Measurements from ENCODE around the gene TMEM132D.

The TMEM132D gene

GRCh38 chr12:129851296-129851695 is 52.5 kb downstream of the TMEM132D start:
- DNase-seq (ENCODE audit: low read depth), result no peak
- no peak overlapping the region for H3K4me3 ChIP-seq (ENCODE audit: low read depth, low read length)
- no peak for TF ChIP-seq MAX (IDR thresholded peaks at IDR 0.05; ENCODE audit: low read depth, low read length)
- no peak for TF ChIP-seq CTCF (IDR thresholded peaks at IDR 0.05; ENCODE audit: low read depth, low read length)
- no peak for TF ChIP-seq POLR2A (IDR thresholded peaks at IDR 0.05; ENCODE audit: extremely low read depth, insufficient read length)
- TF ChIP-seq MYC (IDR thresholded peaks at IDR 0.05; ENCODE audit: low read depth, low read length), result no peak

GRCh38 chr12:129848876-129849275 is 54.9 kb downstream of the TMEM132D start:
- no peak overlapping the region for H3K4me3 ChIP-seq (ENCODE audit: low read depth, low read length)
- no peak for TF ChIP-seq POLR2A (IDR thresholded peaks at IDR 0.05; ENCODE audit: extremely low read depth, insufficient read length)
- no peak for TF ChIP-seq MAX (IDR thresholded peaks at IDR 0.05; ENCODE audit: low read depth, low read length)
- no peak for TF ChIP-seq CTCF (IDR thresholded peaks at IDR 0.05; ENCODE audit: low read depth, low read length)
- TF ChIP-seq MYC (IDR thresholded peaks at IDR 0.05; ENCODE audit: low read depth, low read length), result no peak
- DNase-seq (ENCODE audit: low read depth), result no peak

- DNase-seq (ENCODE audit: low read depth), result no peak
- no peak for TF ChIP-seq MAX (IDR thresholded peaks at IDR 0.05; ENCODE audit: low read depth, low read length)
- no peak for TF ChIP-seq MYC (IDR thresholded peaks at IDR 0.05; ENCODE audit: low read depth, low read length)
- no peak for TF ChIP-seq CTCF (IDR thresholded peaks at IDR 0.05; ENCODE audit: low read depth, low read length)
- TF ChIP-seq POLR2A (IDR thresholded peaks at IDR 0.05; ENCODE audit: extremely low read depth, insufficient read length), result no peak
These were observed 56.8 kb downstream of the TMEM132D start for GRCh38 chr12:129847063-129847462.

GRCh38 chr12:129844662-129845220 is 59.1 kb downstream of the TMEM132D start:
- no peak overlapping the region for H3K4me3 ChIP-seq (ENCODE audit: low read depth, low read length)
- no peak for DNase-seq (ENCODE audit: low read depth)
- TF ChIP-seq CTCF (IDR thresholded peaks at IDR 0.05; ENCODE audit: low read depth, low read length), result no peak
- no peak for TF ChIP-seq MYC (IDR thresholded peaks at IDR 0.05; ENCODE audit: low read depth, low read length)
- no peak for TF ChIP-seq POLR2A (IDR thresholded peaks at IDR 0.05; ENCODE audit: extremely low read depth, insufficient read length)
- TF ChIP-seq MAX (IDR thresholded peaks at IDR 0.05; ENCODE audit: low read depth, low read length), result no peak

More at GRCh38 chr12:129847063-129847462, 56.8 kb downstream of the TMEM132D start:
- no peak overlapping the region for H3K4me3 ChIP-seq (ENCODE audit: low read depth, low read length)

- H3K4me3 ChIP-seq (ENCODE audit: low read depth, low read length), result no peak overlapping the region
- DNase-seq (ENCODE audit: low read depth), result no peak
- TF ChIP-seq MAX (IDR thresholded peaks at IDR 0.05; ENCODE audit: low read depth, low read length) (no peak), MYC (IDR thresholded peaks at IDR 0.05; ENCODE audit: low read depth, low read length) (no peak), POLR2A (IDR thresholded peaks at IDR 0.05; ENCODE audit: extremely low read depth, insufficient read length) (no peak), CTCF (IDR thresholded peaks at IDR 0.05; ENCODE audit: low read depth, low read length) (no peak)
These were observed 62.6 kb downstream of the TMEM132D start for GRCh38 chr12:129841251-129841650.
